UCSD-AML1 (cell line): ENCODE measurements around the gene ASPHD1.
A peak's percentile ranks its signal among the peaks of the same experiment; 100 is the strongest.
"Not testable (repeated sequence)": the region's sequence is repeated elsewhere in the genome, so short reads cannot be mapped to it uniquely, and the experiment has no call there.

Source experiments
- DNase-seq: peaks from one replicate; lab custom pipeline; 2025; ENCODE audit not compliant: unreplicated experiment; lab: John Stamatoyannopoulos, UW

The ASPHD1 gene

GRCh38 chr16:29900102-29900887 is at the start of gene ASPHD1:
Gene ASPHD1 (plus strand): TSS chr16:29900488. CDS start chr16:29900972, 484 bp downstream.
- peak; percentile 84 for DNase-seq

GRCh38 chr16:29850998-29851397 is 49.3 kb upstream of the ASPHD1 start:
- no peak for DNase-seq

- DNase-seq = no peak
Observed at GRCh38 chr16:29852654-29853053, 47.6 kb upstream of the ASPHD1 start.

- DNase-seq = no peak
Observed at GRCh38 chr16:29854520-29855100, 45.7 kb upstream of the ASPHD1 start.

- no peak for DNase-seq
Observed at GRCh38 chr16:29857133-29857760, 43.0 kb upstream of the ASPHD1 start.

- no peak for DNase-seq
Observed at GRCh38 chr16:29858149-29858849, 42.0 kb upstream of the ASPHD1 start.

GRCh38 chr16:29858974-29859373 is 41.3 kb upstream of the ASPHD1 start:
- DNase-seq = no peak

- no peak for DNase-seq
Observed at GRCh38 chr16:29860218-29860617, 40.1 kb upstream of the ASPHD1 start.

- no peak for DNase-seq
Observed at GRCh38 chr16:29862383-29862883, 37.9 kb upstream of the ASPHD1 start.

- DNase-seq = peak; percentile 92
Observed at GRCh38 chr16:29862884-29863668, 37.2 kb upstream of the ASPHD1 start, which contains the start of gene CDIPT. Gene CDIPT (minus strand): TSS chr16:29863226. CDS start chr16:29862857, 369 bp downstream.

GRCh38 chr16:29863669-29863984 is 36.7 kb upstream of the ASPHD1 start:
- no peak for DNase-seq

GRCh38 chr16:29864205-29864604 is 36.1 kb upstream of the ASPHD1 start:
- DNase-seq = no peak

- DNase-seq = no peak
Observed at GRCh38 chr16:29868396-29869009, 31.8 kb upstream of the ASPHD1 start.

GRCh38 chr16:29869067-29869466 is 31.2 kb upstream of the ASPHD1 start:
- DNase-seq = not testable (repeated sequence)

GRCh38 chr16:29871822-29872546 is 28.3 kb upstream of the ASPHD1 start:
- DNase-seq = no peak

- no peak for DNase-seq
Observed at GRCh38 chr16:29873319-29873718, 27.0 kb upstream of the ASPHD1 start.

GRCh38 chr16:29875206-29875605 is 25.1 kb upstream of the ASPHD1 start:
- DNase-seq = no peak

- no peak for DNase-seq
Observed at GRCh38 chr16:29876217-29876593, 24.1 kb upstream of the ASPHD1 start.

- no peak for DNase-seq
Observed at GRCh38 chr16:29876594-29877249, 23.6 kb upstream of the ASPHD1 start.
